K562 (cell line): Measurements from ENCODE around the gene GOT2. TPM values are rescaled to one million over a fixed set of nuclear protein-coding genes. Genes with fewer than 3 reads are reported as not detected.

ENCODE experiments used
- ARNT ChIP-seq, 2 experiments: fragments of 450-650 bp; IDR thresholded peaks; 2 replicates each; pipeline ENCODE4 v1.6.1; 2016; ENCODE audit warnings: mild to moderate bottlenecking in 1 of 2
- ATF2 ChIP-seq: sonication (generic); formaldehyde crosslinking; IDR thresholded peaks from 2 replicates; pipeline ENCODE4 v1.8.1; 2022; ENCODE audit warnings: missing genetic modification reagents
- ATF6 ChIP-seq: sonication (generic); formaldehyde crosslinking; IDR thresholded peaks from 2 replicates; pipeline ENCODE4 v1.4.0; 2020; ENCODE audit warnings: mild to moderate bottlenecking, missing genetic modification reagents
- CREM ChIP-seq: IDR thresholded peaks from 2 replicates; pipeline ENCODE4 v1.6.1; 2014; ENCODE audit warnings: antibody characterized with exemption, low read depth
- E2F6 ChIP-seq, 2 experiments: IDR thresholded peaks; 2 replicates each; pipeline ENCODE4 v1.6.1; 2011; ENCODE audit warnings: borderline replicate concordance in 1 of 2, control low read depth in 1 of 2, low read depth in 1 of 2, low read length in 1 of 2, mild to moderate bottlenecking in 1 of 2, mixed read lengths in 1 of 2, moderate library complexity in 1 of 2; ENCODE audit not compliant: insufficient read depth in 1 of 2, insufficient read length in 1 of 2, poor library complexity in 1 of 2, severe bottlenecking in 1 of 2; ENCODE audit errors: extremely low read depth in 1 of 2
- HES1 ChIP-seq: fragments of 450-650 bp; IDR thresholded peaks from 2 replicates; pipeline ENCODE4 v1.6.1; 2016; ENCODE audit warnings: low read depth, mild to moderate bottlenecking, moderate library complexity
- HEY1 ChIP-seq: fragments of 250-450 bp; sonication (Bioruptor Pico); IDR thresholded peaks from 2 replicates; pipeline ENCODE4 v1.5.0; 2020; ENCODE audit warnings: mild to moderate bottlenecking, moderate library complexity, borderline replicate concordance
- PHB ChIP-seq: fragments of 250-450 bp; sonication (Bioruptor Pico); IDR thresholded peaks from 2 replicates; pipeline ENCODE4 v1.5.0; 2021
- RAD21 ChIP-seq, 2 experiments: fragments of 250-450 bp in 1 of 2; fragments of 450-650 bp in 1 of 2; sonication (Bioruptor Pico) in 1 of 2; formaldehyde crosslinking in 1 of 2; IDR thresholded peaks in 1 of 2; conservative IDR thresholded peaks in 1 of 2; 2 replicates each; pipeline versions ENCODE4 v1.4.0 to v1.8.0; 2020 to 2022; ENCODE audit warnings: mild to moderate bottlenecking in 2 of 2, moderate library complexity in 1 of 2
- TARDBP ChIP-seq: fragments of 450-650 bp; IDR thresholded peaks from 2 replicates; pipeline ENCODE4 v1.6.1; 2016
- TBP ChIP-seq: optimal IDR thresholded peaks from 2 replicates; pipeline ENCODE3; 2011; ENCODE audit warnings: low read depth, low read length, improper control_type of control experiment
- THAP12 ChIP-seq: fragments of 250-450 bp; sonication (Bioruptor Pico); IDR thresholded peaks from 2 replicates; pipeline ENCODE4 v1.9.0; 2021; ENCODE audit warnings: mild to moderate bottlenecking, inconsistent platforms
- U2AF1 ChIP-seq: fragments of 200-400 bp; formaldehyde crosslinking; optimal IDR thresholded peaks from 2 replicates; pipeline ENCODE3; 2017; ENCODE audit warnings: mild to moderate bottlenecking, low read depth, low read length, moderate library complexity
- USF2 ChIP-seq: sonication (generic); formaldehyde crosslinking; IDR thresholded peaks from 2 replicates; pipeline ENCODE4 v1.5.0; 2020; ENCODE audit warnings: missing genetic modification reagents
- ZKSCAN1 ChIP-seq: fragments of 150-350 bp; IDR thresholded peaks from 2 replicates; pipeline ENCODE4 v1.6.1; 2016; ENCODE audit warnings: low read depth, low read length
- ZNF511 ChIP-seq: sonication (generic); formaldehyde crosslinking; IDR thresholded peaks from 2 replicates; pipeline ENCODE4 v1.8.0; 2022; ENCODE audit warnings: mild to moderate bottlenecking, missing genetic modification reagents
- polyA plus RNA-seq, 8 experiments: library from polyadenylated mRNA; depleted of rRNA in 4 of 8; stranded (reverse) in 5 of 8; unstranded in 3 of 8; fragments of >200 nt; fragmentation: Nextera tagmentation in 2 of 8; fragmentation: Illumina TruSeq in 1 of 8; extraction: Ambion mirVana in 2 of 8; extraction: Trizol in 1 of 8; gene quantifications; 2 replicates each; pipeline versions ENCODE4 v1.2.1 to v1.2.3, GENCODE V29; 2011 to 2014; ENCODE audit warnings: inconsistent platforms in 1 of 8, missing spikeins in 1 of 8
- total RNA-seq, 7 experiments: library from RNA; depleted of rRNA in 6 of 7; stranded (reverse); fragments of >200 nt in 6 of 7; fragmentation: Illumina TruSeq in 2 of 7; extraction: Trizol in 2 of 7; gene quantifications; 2 replicates each; pipeline versions ENCODE4 v1.2.1 to v1.2.3, GENCODE V29; 2011 to 2021; ENCODE audit warnings: low replicate concordance in 1 of 7

Gene GOT2
- total and polyA plus RNA-seq, 9 of the 15 experiments (the other 6 are each of a cell fraction or from before 2014, with no cell fraction given) = 43.1 to 190 (median 80.2) TPM

- peak; percentile 40; the same call in 1 of the 2 replicates for TF ChIP-seq ZKSCAN1
- no peak for TF ChIP-seq PHB (CRISPR knock-in tag)
- no peak for TF ChIP-seq ATF2
- TF ChIP-seq E2F6 (IDR thresholded peaks at IDR 0.05; ENCODE audit: borderline replicate concordance in 1 of 2, extremely low read depth in 1 of 2, insufficient read depth in 1 of 2, insufficient read length in 1 of 2, low read depth in 1 of 2, low read length in 1 of 2, poor library complexity in 1 of 2, severe bottlenecking in 1 of 2) = peak; percentile 60 to 90
- 0 out of 2 replicates have a peak, but pooled peaks have one; percentile 19 for TF ChIP-seq TARDBP
- peak; percentile 79 for TF ChIP-seq TBP
- TF ChIP-seq HES1 = no peak
- TF ChIP-seq USF2 (CRISPR knock-in tag) = no peak
- TF ChIP-seq U2AF1 = peak; percentile 79
- peak; percentile 99 for TF ChIP-seq THAP12
- peak; percentile 93 for TF ChIP-seq CREM
- no peak for TF ChIP-seq HEY1
- TF ChIP-seq RAD21 (CRISPR knock-in tag; conservative IDR thresholded peaks at IDR 0.05 in 1 of 2, IDR thresholded peaks at IDR 0.05 in 1 of 2) = peak; percentile 19 to 35; a peak in 2 of 4 replicates
- no peak for TF ChIP-seq ATF6 (CRISPR knock-in tag)
- TF ChIP-seq ARNT (IDR thresholded peaks at IDR 0.05) = no peak
- TF ChIP-seq ZNF511 = no peak; the same call in none of the 2 replicates
Observed at GRCh38 chr16:58733671-58734458, at the start of gene GOT2 (continued).
